Testis (tissue), 5 donors: ENCODE data around the gene RIIAD1. TPM values are rescaled to one million over a fixed set of nuclear protein-coding genes. Genes with fewer than 3 reads are reported as not detected.

Experiments used
- DNase-seq: peaks from one replicate; pipeline ENCODE4 v3.0.0-alpha.2; 2019
- H3K27ac ChIP-seq, 2 donors: fragments of 200-600 bp; sonication (generic); one replicate each; pipeline ENCODE4 v1.5.1; 2019
- H3K27me3 ChIP-seq: fragments of 200-600 bp; sonication (generic); one replicate; pipeline ENCODE4 v1.5.1; 2019
- H3K36me3 ChIP-seq: fragments of 200-600 bp; sonication (generic); one replicate; pipeline ENCODE4 v1.5.1; 2017; ENCODE audit warnings: low read depth; ENCODE audit errors: missing control alignments
- H3K4me1 ChIP-seq: fragments of 200-600 bp; sonication (generic); one replicate; pipeline ENCODE4 v1.5.1; 2019
- H3K4me3 ChIP-seq, 2 donors: fragments of 200-600 bp; sonication (generic); one replicate each; pipeline ENCODE4 v1.5.1; 2017 to 2019
- H3K9me3 ChIP-seq: fragments of 200-600 bp; sonication (generic); one replicate; pipeline ENCODE4 v1.5.1; 2017
- CTCF ChIP-seq, 3 experiments: fragments of 450-650 bp in 2 of 3; fragments of 200-600 bp in 1 of 3; sonication (generic) in 1 of 3; IDR thresholded peaks; one replicate each; pipeline ENCODE4 v1.5.1; 2016 to 2019; ENCODE audit warnings: antibody characterized with exemption in 3 of 3, mild to moderate bottlenecking in 2 of 3, moderate library complexity in 1 of 3
- POLR2A ChIP-seq: fragments of 450-650 bp; IDR thresholded peaks from one replicate; pipeline ENCODE4 v1.6.1; 2017; ENCODE audit warnings: antibody characterized with exemption, mild to moderate bottlenecking, moderate library complexity
- WGBS, 2 donors: methylation state at CpG; one replicate each; pipeline ENCODE4 v1.1.5; 2018; 5-methylcytosine and 5-hydroxymethylcytosine counted together
- intact Hi-C: fragments of 100-400 bp; cut with DNase I; formaldehyde crosslinking; loops from one replicate; pipeline ENCODE4 v1.15.1; 2023; ENCODE audit warnings: low total_unique reads
- long read RNA-seq, 2 donors: transcript quantifications; one replicate each; lab custom pipeline, GENCODE V29; 2026
- polyA plus RNA-seq: library from polyadenylated mRNA; stranded (reverse); fragments of 350-450 nt; fragmentation: Illumina TruSeq; extraction: RNeasy Lipid Tissue Mini Kit (QIAGEN cat#74804); gene quantifications from one replicate; pipeline ENCODE4 v1.2.3, GENCODE V29; 2014; ENCODE audit warnings: low read depth, low replicate concordance; ENCODE audit not compliant: insufficient read depth
- total RNA-seq, 2 donors: library from RNA; depleted of rRNA; stranded (reverse); fragments of >200 nt; gene quantifications; one replicate each; pipeline ENCODE4 v1.2.3, GENCODE V29; 2016

Gene RIIAD1
- 10 to 100 TPM in 1 of 2 donors, 1 to 10 TPM in 1; 6.4 to 30.2 TPM for total RNA-seq
- 20.5 TPM for polyA plus RNA-seq
- long read RNA-seq, donor 1, result 0 reads
- long read RNA-seq, donor 2, result 0 reads

GRCh38 chr1:151720974-151721787 is at the start of gene RIIAD1:
TSS of gene RIIAD1 (plus strand) at chr1:151721522. CDS start at chr1:151721537, 15 bp downstream.
- Histone ChIP-seq H3K36me3 (no peaks in the 10 kb centered on the region), H3K4me3 (peak within 1 kb of the TSS; percentile 53 to 60), H3K4me1 (peaks cover 25% of the 10 kb centered on the region), H3K9me3 (no peaks in the 10 kb centered on the region), H3K27me3 (no peaks in the 10 kb centered on the region), H3K27ac (peak within 1 kb of the TSS; percentile 16 to 83)
- peak; percentile 55 for DNase-seq
- intact Hi-C loops, result no loop called here
- no peak for TF ChIP-seq CTCF (IDR thresholded peaks at IDR 0.05)
- TF ChIP-seq POLR2A, result no peak
- WGBS, 2 donors, result 1 to 3% methylated on average over 12 to 44 of the region's 44 CpGs

GRCh38 chr1:151673407-151673806 is 47.9 kb upstream of the RIIAD1 start:
- intact Hi-C loops, result no loop called here
- WGBS, 2 donors, result 83 to 85% methylated on average over 1 of the region's 1 CpG
- Histone ChIP-seq H3K4me3 (no peak overlapping the region), H3K9me3 (no peaks in the 10 kb centered on the region), H3K27ac (no peak overlapping the region), H3K36me3 (no peaks in the 10 kb centered on the region), H3K27me3 (no peaks in the 10 kb centered on the region), H3K4me1 (no peaks in the 10 kb centered on the region)
- DNase-seq, result no peak
- TF ChIP-seq POLR2A (no peak), CTCF (IDR thresholded peaks at IDR 0.05) (no peak)

- 72 to 91% methylated on average over 4 of the region's 4 CpGs for WGBS, 2 donors
- H3K27me3 ChIP-seq, result no peaks in the 10 kb centered on the region
- intact Hi-C loops, result no loop called here
- no peaks in the 10 kb centered on the region for H3K4me1 ChIP-seq
- no peak overlapping the region for H3K4me3 ChIP-seq
- H3K27ac ChIP-seq, result no peak overlapping the region
- H3K9me3 ChIP-seq, result no peaks in the 10 kb centered on the region
- TF ChIP-seq CTCF (IDR thresholded peaks at IDR 0.05), result no peak
- TF ChIP-seq POLR2A, result no peak
- no peak for DNase-seq
- no peaks in the 10 kb centered on the region for H3K36me3 ChIP-seq
These were observed 40.9 kb upstream of the RIIAD1 start for GRCh38 chr1:151680391-151680790.

GRCh38 chr1:151680826-151681225 is 40.5 kb upstream of the RIIAD1 start:
- Histone ChIP-seq H3K27me3 (no peaks in the 10 kb centered on the region), H3K36me3 (no peaks in the 10 kb centered on the region), H3K4me3 (no peak overlapping the region), H3K4me1 (no peaks in the 10 kb centered on the region), H3K9me3 (no peaks in the 10 kb centered on the region), H3K27ac (no peak overlapping the region)
- no peak for TF ChIP-seq CTCF (IDR thresholded peaks at IDR 0.05)
- no peak for TF ChIP-seq POLR2A
- 52 to 61% methylated on average over 3 of the region's 3 CpGs for WGBS, 2 donors
- intact Hi-C loops, result no loop called here
- DNase-seq, result no peak
